HepG2 (cell line): ENCODE data around the gene CORT. TPM values are rescaled to one million over a fixed set of nuclear protein-coding genes. Genes with fewer than 3 reads are reported as not detected.
A peak's percentile ranks its signal among the peaks of the same experiment; 100 is the strongest.
"Not testable (repeated sequence)": the region's sequence is repeated elsewhere in the genome, so short reads cannot be mapped to it uniquely, and the experiment has no call there.

Source experiments
- ATAC-seq: fragments of 200-7000 bp; cut with Tn5 transposase; 3 replicates; pipeline ENCODE4 v1.9.1; 2020; ENCODE audit warnings: mild to moderate bottlenecking, moderate library complexity
- BruUV-seq: library from RNA; stranded (reverse); fragments of 400-500 nt; replicated peaks from 2 replicates; lab custom pipeline; 2021; lab: Mats Ljungman, UMichigan
- CTCF ChIA-PET: fragments of 300-600 bp; formaldehyde crosslinking; extraction: SDS; loops from one replicate; lab custom pipeline; 2021; ENCODE audit warnings: low total read pairs, inconsistent platforms, low intra/inter-chr PET ratio; lab: Yijun Ruan, JAX
- POLR2A ChIA-PET: fragments of 350-600 bp; sonication (Branson Sonifier 250); formaldehyde crosslinking; loops from one replicate; lab custom pipeline; 2020; ENCODE audit warnings: antibody characterized with exemption, inconsistent platforms; lab: Yijun Ruan, JAX
- DNase-seq: peaks from one replicate; pipeline ENCODE4 v3.0.0-alpha.2; 2015; ENCODE audit warnings: low spot score
- FAIRE-seq: peaks from 3 replicates; lab custom pipeline; 2011; peaks lifted over from hg19 to GRCh38; lab: Jason Lieb, UNC
- H2AFZ ChIP-seq: one replicate; pipeline ENCODE4 v1.6.1; 2011; ENCODE audit warnings: low read length, inconsistent platforms
- H3K27ac ChIP-seq: fragments of 300-600 bp; 3 replicates; pipeline ENCODE4 v1.8.0; 2011; ENCODE audit warnings: mixed run types, mild to moderate bottlenecking, mixed read lengths, low read length, inconsistent platforms; ENCODE audit not compliant: insufficient read depth; ENCODE audit errors: extremely low read length
- H3K27me3 ChIP-seq, 2 experiments: fragments of 200-600 bp in 1 of 2; 2 replicates in 1 of 2; 3 replicates in 1 of 2; pipeline versions ENCODE4 v1.6.0 to v1.8.0; 2011; ENCODE audit warnings: low read length in 2 of 2, mild to moderate bottlenecking in 2 of 2, moderate library complexity in 2 of 2, inconsistent platforms in 1 of 2; ENCODE audit not compliant: insufficient read depth in 2 of 2, control insufficient read depth in 1 of 2
- H3K36me3 ChIP-seq, 2 experiments: fragments of 200-600 bp in 1 of 2; replicated peaks in 1 of 2; 2 replicates in 1 of 2; 3 replicates in 1 of 2; pipeline versions ENCODE4 v1.5.1 to v1.8.0; 2011; ENCODE audit warnings: low read length in 2 of 2, inconsistent platforms in 1 of 2; ENCODE audit not compliant: insufficient read depth in 2 of 2, control insufficient read depth in 1 of 2
- H3K4me1 ChIP-seq: 2 replicates; pipeline ENCODE4 v1.5.1; 2012; ENCODE audit warnings: low read length, inconsistent platforms; ENCODE audit not compliant: insufficient read depth
- H3K4me2 ChIP-seq: 2 replicates; pipeline ENCODE4 v1.6.0; 2011; ENCODE audit warnings: low read depth, low read length, inconsistent platforms
- H3K4me3 ChIP-seq, 3 experiments: fragments of 200-600 bp in 1 of 3; sonication (generic), shearing (Covaris generic) in 1 of 3; replicated peaks in 1 of 3; 2 replicates each; pipeline ENCODE4 v1.5.1; 2011 to 2016; ENCODE audit warnings: low read length in 3 of 3, inconsistent platforms in 2 of 3, low read depth in 2 of 3, mild to moderate bottlenecking in 2 of 3, control low read depth in 1 of 3, mixed read lengths in 1 of 3; ENCODE audit not compliant: insufficient read depth in 1 of 3
- H3K79me2 ChIP-seq: one replicate; pipeline ENCODE4 v1.6.1; 2011; ENCODE audit warnings: low read length, inconsistent platforms; ENCODE audit not compliant: insufficient read depth
- H3K9ac ChIP-seq: 2 replicates; pipeline ENCODE4 v1.6.0; 2011; ENCODE audit warnings: mild to moderate bottlenecking, low read depth, low read length, inconsistent platforms; ENCODE audit not compliant: insufficient read depth
- H3K9me3 ChIP-seq: 2 replicates; pipeline ENCODE4 v1.5.1; 2012; ENCODE audit warnings: mild to moderate bottlenecking, low read length
- H4K20me1 ChIP-seq: 2 replicates; pipeline ENCODE4 v1.6.0; 2011; ENCODE audit warnings: inconsistent platforms, mild to moderate bottlenecking, low read length, moderate library complexity; ENCODE audit not compliant: insufficient read depth
- DZIP1 ChIP-seq: sonication (generic); formaldehyde crosslinking; IDR thresholded peaks from 2 replicates; pipeline ENCODE4 v1.5.0; 2020; ENCODE audit warnings: mild to moderate bottlenecking, missing genetic modification reagents
- GATA4 ChIP-seq: sonication (generic); IDR thresholded peaks from 2 replicates; pipeline ENCODE4 v1.6.1; 2016; ENCODE audit warnings: antibody characterized with exemption, low read depth, borderline replicate concordance
- NFYC ChIP-seq: IDR thresholded peaks from 2 replicates; pipeline ENCODE4 v1.6.1; 2016; ENCODE audit warnings: missing genetic modification reagents, missing compliant biosample characterization
- POGZ ChIP-seq: sonication (generic); formaldehyde crosslinking; IDR thresholded peaks from 2 replicates; pipeline ENCODE4 v1.4.0; 2020; ENCODE audit warnings: mild to moderate bottlenecking, missing genetic modification reagents
- POLR2AphosphoS5 ChIP-seq: IDR thresholded peaks from 2 replicates; pipeline ENCODE4 v1.6.1; 2012; ENCODE audit warnings: low read depth, low read length
- TBX2 ChIP-seq: sonication (generic); formaldehyde crosslinking; IDR thresholded peaks from 2 replicates; pipeline ENCODE4 v1.5.0; 2020; ENCODE audit warnings: missing genetic modification reagents, mild to moderate bottlenecking, borderline replicate concordance
- THAP11 ChIP-seq: IDR thresholded peaks from 2 replicates; pipeline ENCODE4 v1.6.1; 2016; ENCODE audit warnings: missing biosample characterization, missing genetic modification reagents
- ZBTB38 ChIP-seq: sonication (generic); formaldehyde crosslinking; IDR thresholded peaks from 2 replicates; pipeline ENCODE4 v1.5.1; 2020; ENCODE audit warnings: mild to moderate bottlenecking, missing genetic modification reagents
- ZBTB4 ChIP-seq: sonication (generic); formaldehyde crosslinking; IDR thresholded peaks from 2 replicates; pipeline ENCODE4 v1.4.0; 2020; ENCODE audit warnings: missing genetic modification reagents, mild to moderate bottlenecking, borderline replicate concordance
- ZNF660 ChIP-seq: sonication (generic); formaldehyde crosslinking; IDR thresholded peaks from 2 replicates; pipeline ENCODE4 v1.5.1; 2020; ENCODE audit warnings: mild to moderate bottlenecking, low read depth, missing genetic modification reagents, borderline replicate concordance
- ZNF687 ChIP-seq: sonication (generic); formaldehyde crosslinking; IDR thresholded peaks from 2 replicates; pipeline ENCODE4 v1.5.1; 2020; ENCODE audit warnings: mild to moderate bottlenecking, missing genetic modification reagents, moderate library complexity
- WGBS: methylation state at CpG from one replicate; pipeline ENCODE4 v1.1.6; 2017; ENCODE audit warnings: low lambda C conversion rate; 5-methylcytosine and 5-hydroxymethylcytosine counted together
- in situ Hi-C: cut with HindIII; loops from 2 replicates; pipeline ENCODE4 v1.10.0; 2017; ENCODE audit warnings: low pct_unique_long_range_greater_than_20kb; ENCODE audit not compliant: extremely low pct_ligation_motif_present
- intact Hi-C: fragments of 100-400 bp; cut with micrococcal nuclease; formaldehyde crosslinking; loops from one replicate; pipeline ENCODE4 v1.10.0; 2022; ENCODE audit not compliant: unreplicated experiment
- polyA plus RNA-seq, 8 experiments: library from polyadenylated mRNA; depleted of rRNA in 3 of 8; stranded (reverse) in 7 of 8; unstranded in 1 of 8; fragments of >200 nt; fragmentation: Illumina TruSeq in 4 of 8; extraction: Trizol in 4 of 8; gene quantifications; 2 replicates each; pipeline versions ENCODE4 v1.2.1 to v1.2.3, GENCODE V29; 2011 to 2016; ENCODE audit warnings: low read depth in 4 of 8, missing spikeins in 1 of 8, mixed read lengths in 1 of 8; ENCODE audit not compliant: insufficient read depth in 1 of 8
- total RNA-seq, 5 experiments: library from RNA; depleted of rRNA; stranded (reverse); fragments of >200 nt; fragmentation: Illumina TruSeq; extraction: Trizol; gene quantifications; 2 replicates each; pipeline ENCODE4 v1.2.3, GENCODE V29; 2016; ENCODE audit warnings: low read depth in 1 of 5

Gene CORT
- total and polyA plus RNA-seq, 2 of the 13 experiments (the other 11 are each of a cell fraction or from before 2014, with no cell fraction given), result 0.11 to 0.62 TPM

- no peak for TF ChIP-seq THAP11 (CRISPR knock-in tag)
- TF ChIP-seq ZNF660 (CRISPR knock-in tag), result no peak
Measured at GRCh38 chr1:10424651-10425050, 25.2 kb upstream of the CORT start (continued).

- H4K20me1 ChIP-seq, ATAC-seq, H3K27me3 ChIP-seq, FAIRE-seq, H3K79me2 ChIP-seq, H3K9ac ChIP-seq, H3K9me3 ChIP-seq, H3K4me3 ChIP-seq, BruUV-seq, H2AFZ ChIP-seq, H3K4me2 ChIP-seq, H3K36me3 ChIP-seq, intact Hi-C loops: not testable (repeated sequence)
- Histone ChIP-seq H3K27ac (peak overlapping the region; percentile 50), H3K4me1 (peaks cover 27% of the 10 kb centered on the region)
- POLR2A ChIA-PET, result interaction anchor here (0.9 to 1.5 kb wide), 2 partner anchors 27 to 38 kb away, joined by 3 read pairs; partner anchors contain the start of gene PGD
- 86% methylated on average over 12 of the region's 21 CpGs for WGBS
- DNase-seq, result peak; percentile 24
- CTCF ChIA-PET, result interaction anchor here (4.5 kb wide), 1 partner anchor 48 kb away, joined by 46 read pairs; no protein-coding TSS in a partner anchor
- in situ Hi-C loops, result loop anchor here (5.0 kb wide), 1 partner anchor 49 kb away; no protein-coding TSS in a partner anchor
- TF ChIP-seq ZBTB38 (CRISPR knock-in tag) (peak; percentile 63; the same call in 1 of the 2 replicates), TBX2 (CRISPR knock-in tag) (peak; percentile 29; the same call in 1 of the 2 replicates), POGZ (peak; percentile 54), ZNF687 (CRISPR knock-in tag) (peak; percentile 20; the same call in 1 of the 2 replicates), DZIP1 (CRISPR knock-in tag) (0 out of 2 replicates have a peak, but pooled peaks have one; percentile 41), POLR2AphosphoS5 (0 out of 2 replicates have a peak, but pooled peaks have one; percentile 38), ZBTB4 (peak; percentile 87; the same call in 1 of the 2 replicates), GATA4 (peak; percentile 11; the same call in 1 of the 2 replicates), NFYC (CRISPR knock-in tag) (peak; percentile 84)
Measured at GRCh38 chr1:10425826-10426534, 23.9 kb upstream of the CORT start.
